Spleen (tissue), 7 donors: Measurements from ENCODE around the gene METTL1.

ENCODE experiments used
- CTCF ChIP-seq, 11 experiments: fragments of 200-600 bp in 7 of 11; fragments of 450-650 bp in 4 of 11; sonication (generic) in 4 of 11; IDR thresholded peaks in 8 of 11; conservative IDR thresholded peaks in 3 of 11; 1 replicate in 7 of 11; 2 replicates in 4 of 11; pipeline versions ENCODE4 v1.4.0 to v1.8.0; 2016 to 2021; ENCODE audit warnings: antibody characterized with exemption in 11 of 11, inconsistent platforms in 4 of 11, mild to moderate bottlenecking in 1 of 11
- POLR2A ChIP-seq, 3 donors: fragments of 450-650 bp; IDR thresholded peaks; one replicate each; pipeline ENCODE4 v1.5.1; 2017; ENCODE audit warnings: antibody characterized with exemption in 3 of 3, mild to moderate bottlenecking in 1 of 3
- POLR2AphosphoS5 ChIP-seq, 3 donors: sonication (generic); formaldehyde crosslinking; IDR thresholded peaks; one replicate each; pipeline ENCODE4 v1.5.1; 2017; ENCODE audit warnings: antibody characterized with exemption in 3 of 3
- donor health status: DM: no; HTN: no; CAD: no; lungs with moderate emphysema.
- donor health status: DM: no; HTN: no; CAD: no.
- donor health status: DM: no; HTN: no; CAD: no.

- TF ChIP-seq CTCF (IDR thresholded peaks at IDR 0.05 in 8 of 11, conservative IDR thresholded peaks at IDR 0.05 in 3 of 11) = no peak
- no peak for TF ChIP-seq POLR2AphosphoS5 (IDR thresholded peaks at IDR 0.05)
- no peak for TF ChIP-seq POLR2A (IDR thresholded peaks at IDR 0.05)
Observed at GRCh38 chr12:57779736-57780135, 7.8 kb upstream of the METTL1 start.
